AG10803 (cell line): Measurements from ENCODE around the gene TIMMDC1.

Source experiments
- DNase-seq: peaks from one replicate; pipeline ENCODE4 v3.0.0; 2010; ENCODE audit warnings: low read depth
- H3K4me3 ChIP-seq: 2 replicates; pipeline ENCODE4 v1.5.1; 2011; ENCODE audit warnings: mild to moderate bottlenecking, low read length, control low read depth
- TF ChIP-seq, protein P1 (sequence below): conservative IDR thresholded peaks from 2 replicates; pipeline ENCODE4 v1.5.1; 2011; ENCODE audit warnings: mild to moderate bottlenecking, low read length, control low read depth, inconsistent platforms

TIMMDC1 gene

DNA sequence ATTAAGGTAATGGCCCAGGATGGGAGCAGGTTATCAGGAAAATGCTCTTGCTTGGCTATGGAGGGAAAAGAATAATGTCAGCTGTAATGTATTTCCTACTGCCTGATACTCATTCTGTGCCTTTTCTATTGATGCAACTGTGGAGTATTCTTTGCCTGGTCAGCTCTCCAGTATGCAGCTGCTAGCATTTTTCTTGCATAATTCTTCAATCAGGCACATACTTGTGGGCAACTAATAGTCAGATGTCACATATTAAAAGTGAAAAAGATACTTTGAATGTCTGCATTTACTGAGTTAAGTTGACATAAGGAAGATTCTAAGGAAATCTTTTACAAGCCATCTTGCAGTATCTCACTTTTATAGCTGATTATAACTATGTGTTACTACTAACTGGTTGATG is 31.5 kb downstream of the TIMMDC1 start:
- H3K4me3 ChIP-seq = no peak overlapping the region
- DNase-seq = peak; percentile 86
- TF ChIP-seq, protein P1, sequence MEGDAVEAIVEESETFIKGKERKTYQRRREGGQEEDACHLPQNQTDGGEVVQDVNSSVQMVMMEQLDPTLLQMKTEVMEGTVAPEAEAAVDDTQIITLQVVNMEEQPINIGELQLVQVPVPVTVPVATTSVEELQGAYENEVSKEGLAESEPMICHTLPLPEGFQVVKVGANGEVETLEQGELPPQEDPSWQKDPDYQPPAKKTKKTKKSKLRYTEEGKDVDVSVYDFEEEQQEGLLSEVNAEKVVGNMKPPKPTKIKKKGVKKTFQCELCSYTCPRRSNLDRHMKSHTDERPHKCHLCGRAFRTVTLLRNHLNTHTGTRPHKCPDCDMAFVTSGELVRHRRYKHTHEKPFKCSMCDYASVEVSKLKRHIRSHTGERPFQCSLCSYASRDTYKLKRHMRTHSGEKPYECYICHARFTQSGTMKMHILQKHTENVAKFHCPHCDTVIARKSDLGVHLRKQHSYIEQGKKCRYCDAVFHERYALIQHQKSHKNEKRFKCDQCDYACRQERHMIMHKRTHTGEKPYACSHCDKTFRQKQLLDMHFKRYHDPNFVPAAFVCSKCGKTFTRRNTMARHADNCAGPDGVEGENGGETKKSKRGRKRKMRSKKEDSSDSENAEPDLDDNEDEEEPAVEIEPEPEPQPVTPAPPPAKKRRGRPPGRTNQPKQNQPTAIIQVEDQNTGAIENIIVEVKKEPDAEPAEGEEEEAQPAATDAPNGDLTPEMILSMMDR = no peak

DNA sequence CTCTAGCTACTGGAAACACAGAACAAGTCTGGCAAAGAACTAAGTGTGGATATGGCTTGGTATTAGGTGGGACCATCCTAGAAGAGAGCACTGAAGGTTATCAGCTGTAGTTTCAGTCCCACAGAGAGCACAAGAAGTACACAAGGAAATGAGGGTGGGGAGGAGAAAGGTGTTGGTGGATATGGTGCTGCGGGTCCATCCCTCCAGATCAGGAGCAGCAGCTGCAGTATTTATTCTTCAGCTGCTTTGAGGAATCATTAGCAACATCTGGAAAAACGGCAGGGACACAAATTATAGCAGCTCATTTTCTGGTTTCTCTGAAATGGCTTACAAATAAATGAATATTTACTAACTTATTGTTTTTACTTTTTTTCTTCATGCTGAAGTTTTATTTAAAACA is 32.1 kb downstream of the TIMMDC1 start:
- TF ChIP-seq, protein P1 = no peak
- H3K4me3 ChIP-seq = no peak overlapping the region
- no peak for DNase-seq

DNA sequence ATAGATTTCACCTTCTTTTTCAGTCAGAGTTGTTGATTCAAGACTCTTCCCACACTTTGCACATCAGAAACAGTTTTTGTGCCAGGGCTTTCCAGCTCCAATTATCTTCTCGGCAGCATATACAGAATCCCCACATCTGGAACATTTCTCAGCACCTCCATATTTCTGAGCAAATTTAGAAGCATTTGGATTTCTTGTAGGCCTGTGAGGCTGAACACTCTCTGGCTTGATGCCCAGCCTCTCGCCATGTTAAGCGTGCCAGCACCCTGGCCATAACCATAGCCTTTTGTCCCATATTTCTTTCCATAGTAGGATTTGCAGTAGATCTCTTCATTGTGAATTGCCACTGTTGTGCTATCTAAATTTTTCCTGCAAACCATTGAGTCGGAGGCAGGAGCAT is 32.8 kb downstream of the TIMMDC1 start:
- H3K4me3 ChIP-seq = no peak overlapping the region
- TF ChIP-seq, protein P1 = no peak
- DNase-seq = peak; percentile 2

DNA sequence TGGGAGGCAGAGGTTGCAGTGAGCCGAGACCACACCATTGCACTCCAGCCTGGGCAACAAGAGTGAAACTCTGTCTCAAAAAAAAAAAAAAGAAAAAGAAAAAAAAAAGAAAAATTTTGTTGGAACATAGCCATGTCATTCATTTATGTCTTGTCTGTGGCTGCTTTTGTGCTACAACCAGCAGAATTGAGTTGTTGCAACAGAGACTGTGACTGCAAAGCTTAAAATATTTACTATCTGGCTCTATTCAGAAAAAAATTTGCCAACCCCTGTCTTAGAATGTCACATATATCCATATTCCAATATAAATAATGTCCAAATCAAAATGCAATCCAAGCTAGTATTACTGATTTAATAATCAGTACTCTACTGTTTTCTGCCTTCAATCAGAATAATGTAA is 35.9 kb downstream of the TIMMDC1 start:
- TF ChIP-seq, protein P1 = no peak
- H3K4me3 ChIP-seq = no peak overlapping the region
- DNase-seq = peak; percentile 9

DNA sequence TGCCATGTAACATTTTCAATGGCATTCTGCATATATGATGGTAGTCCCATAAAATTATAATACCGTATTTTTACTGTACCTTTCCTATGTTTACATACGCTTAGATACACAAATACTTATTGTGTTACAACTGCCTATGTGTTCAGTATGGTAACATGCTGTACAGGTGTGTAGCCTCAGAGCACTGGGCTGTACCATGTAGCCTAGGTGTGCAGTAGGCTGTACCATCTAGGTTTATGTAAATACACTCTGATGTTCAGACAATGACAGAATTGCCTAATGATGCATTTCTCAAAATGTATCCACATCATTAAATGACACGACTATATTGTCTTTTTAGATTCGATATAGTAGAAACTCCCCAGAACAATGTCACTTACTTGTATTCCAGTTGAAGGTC is 38.4 kb downstream of the TIMMDC1 start:
- H3K4me3 ChIP-seq = no peak overlapping the region
- TF ChIP-seq, protein P1 = no peak
- DNase-seq = no peak

DNA sequence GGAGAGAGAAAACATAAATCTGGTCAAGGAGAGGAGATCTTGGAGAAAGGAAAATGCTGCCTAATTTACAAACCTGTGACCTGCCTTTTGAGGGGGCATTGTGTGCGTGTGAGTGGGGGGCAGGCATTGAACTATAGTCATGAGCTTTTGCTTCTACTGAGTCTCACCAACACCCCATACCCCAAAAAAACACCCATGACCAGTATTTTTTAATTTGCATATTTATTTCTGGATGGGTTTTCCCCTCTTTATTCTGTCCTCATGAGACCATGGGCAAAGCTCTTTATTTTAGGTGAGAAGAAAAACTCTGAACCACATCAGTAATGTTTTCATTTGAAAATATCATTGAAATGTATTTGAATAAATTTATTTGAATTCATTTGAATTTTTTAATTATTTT is 40.4 kb downstream of the TIMMDC1 start:
- DNase-seq = no peak
- TF ChIP-seq, protein P1 = no peak
- H3K4me3 ChIP-seq = no peak overlapping the region

DNA sequence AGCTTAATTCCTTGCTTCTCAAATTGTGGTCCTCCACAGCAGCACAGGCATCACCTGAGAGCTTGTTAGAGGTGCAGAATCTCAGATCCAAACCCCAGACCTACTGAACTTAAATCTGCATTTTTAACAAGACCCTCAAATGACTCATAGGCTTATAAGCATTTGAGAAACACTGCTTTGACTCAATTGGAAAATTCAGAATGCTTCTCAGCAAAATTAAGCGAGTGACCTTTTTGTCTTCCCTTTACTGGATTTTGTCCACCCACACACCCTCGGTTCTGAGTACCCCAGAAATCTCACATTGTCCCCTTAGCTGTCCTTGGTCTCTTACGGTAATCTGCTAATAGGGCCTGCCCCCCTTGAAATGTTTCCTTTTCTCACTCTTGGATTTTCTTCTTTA is 43.2 kb downstream of the TIMMDC1 start:
- TF ChIP-seq, protein P1 = no peak
- DNase-seq = no peak
- no peak overlapping the region for H3K4me3 ChIP-seq
